ENCODE measurements around the gene GABARAPL1. TPM values are rescaled to one million over a fixed set of nuclear protein-coding genes. Genes with fewer than 3 reads are reported as not detected.

The GABARAPL1 gene
- total RNA-seq, 1 donor from 2014 or later = 96.2 TPM

- no peaks in the 10 kb centered on the region for H3K4me1 Mint-ChIP-seq (ENCODE audit: low read depth)
- H3K9me3 Mint-ChIP-seq (ENCODE audit: low read depth) = no peaks in the 10 kb centered on the region
- H3K27me3 Mint-ChIP-seq = no peaks in the 10 kb centered on the region
- H3K27ac Mint-ChIP-seq = no peak overlapping the region
- no peaks in the 10 kb centered on the region for H3K36me3 Mint-ChIP-seq (ENCODE audit: insufficient read depth)
- no peak overlapping the region for H3K4me3 Mint-ChIP-seq (ENCODE audit: low read depth)
- DNase-seq (ENCODE audit: low spot score, unreplicated experiment) = no peak
- TF ChIP-seq CTCF (IDR thresholded peaks at IDR 0.05; ENCODE audit: unreplicated experiment) = no peak
Observed at GRCh38 chr12:10247436-10248058, 34.9 kb downstream of the GABARAPL1 start.

GRCh38 chr12:10249690-10250455 lies 37.2 kb downstream of the GABARAPL1 start:
- Mint-ChIP-seq H3K9me3 (ENCODE audit: low read depth) (peaks cover 12% of the 10 kb centered on the region), H3K27ac (no peak overlapping the region), H3K4me3 (ENCODE audit: low read depth) (no peak overlapping the region), H3K4me1 (ENCODE audit: low read depth) (no peaks in the 10 kb centered on the region), H3K27me3 (no peaks in the 10 kb centered on the region), H3K36me3 (ENCODE audit: insufficient read depth) (peaks cover 3% of the 10 kb centered on the region)
- DNase-seq (ENCODE audit: low spot score, unreplicated experiment) = no peak
- no peak for TF ChIP-seq CTCF (IDR thresholded peaks at IDR 0.05; ENCODE audit: unreplicated experiment)

- H3K9me3 Mint-ChIP-seq (ENCODE audit: low read depth) = peaks cover 27% of the 10 kb centered on the region
- no peak overlapping the region for H3K4me3 Mint-ChIP-seq (ENCODE audit: low read depth)
- DNase-seq (ENCODE audit: low spot score, unreplicated experiment) = no peak
- H3K27ac Mint-ChIP-seq = no peak overlapping the region
- no peak for TF ChIP-seq CTCF (IDR thresholded peaks at IDR 0.05; ENCODE audit: unreplicated experiment)
- H3K4me1 Mint-ChIP-seq (ENCODE audit: low read depth) = no peaks in the 10 kb centered on the region
- no peaks in the 10 kb centered on the region for H3K27me3 Mint-ChIP-seq
- H3K36me3 Mint-ChIP-seq (ENCODE audit: insufficient read depth) = peaks cover 3% of the 10 kb centered on the region
Observed at GRCh38 chr12:10251669-10252068, 39.0 kb downstream of the GABARAPL1 start.

- no peak for TF ChIP-seq CTCF (IDR thresholded peaks at IDR 0.05; ENCODE audit: unreplicated experiment)
- Mint-ChIP-seq H3K9me3 (ENCODE audit: low read depth) (peaks cover 28% of the 10 kb centered on the region), H3K36me3 (ENCODE audit: insufficient read depth) (peaks cover 3% of the 10 kb centered on the region), H3K4me3 (ENCODE audit: low read depth) (no peak overlapping the region), H3K27me3 (no peaks in the 10 kb centered on the region), H3K27ac (no peak overlapping the region), H3K4me1 (ENCODE audit: low read depth) (no peaks in the 10 kb centered on the region)
- DNase-seq (ENCODE audit: low spot score, unreplicated experiment) = no peak
Observed at GRCh38 chr12:10252201-10252600, 39.5 kb downstream of the GABARAPL1 start.

GRCh38 chr12:10256064-10256463 lies 43.4 kb downstream of the GABARAPL1 start:
- Mint-ChIP-seq H3K4me1 (ENCODE audit: low read depth) (no peaks in the 10 kb centered on the region), H3K9me3 (ENCODE audit: low read depth) (peaks cover 33% of the 10 kb centered on the region), H3K27ac (no peak overlapping the region), H3K4me3 (ENCODE audit: low read depth) (no peak overlapping the region), H3K36me3 (ENCODE audit: insufficient read depth) (peaks cover 3% of the 10 kb centered on the region), H3K27me3 (no peaks in the 10 kb centered on the region)
- DNase-seq (ENCODE audit: low spot score, unreplicated experiment) = no peak
- no peak for TF ChIP-seq CTCF (IDR thresholded peaks at IDR 0.05; ENCODE audit: unreplicated experiment)
